GM19035 (cell line): Measurements from ENCODE around the gene UBE4A.
A peak's percentile ranks its signal among the peaks of the same experiment; 100 is the strongest.

ENCODE experiments used
- ATAC-seq: cut with Tn5 transposase; IDR thresholded peaks from one replicate; pipeline ENCODE4 v1.9.1; 2021; ENCODE audit not compliant: unreplicated experiment

Gene UBE4A

DNA sequence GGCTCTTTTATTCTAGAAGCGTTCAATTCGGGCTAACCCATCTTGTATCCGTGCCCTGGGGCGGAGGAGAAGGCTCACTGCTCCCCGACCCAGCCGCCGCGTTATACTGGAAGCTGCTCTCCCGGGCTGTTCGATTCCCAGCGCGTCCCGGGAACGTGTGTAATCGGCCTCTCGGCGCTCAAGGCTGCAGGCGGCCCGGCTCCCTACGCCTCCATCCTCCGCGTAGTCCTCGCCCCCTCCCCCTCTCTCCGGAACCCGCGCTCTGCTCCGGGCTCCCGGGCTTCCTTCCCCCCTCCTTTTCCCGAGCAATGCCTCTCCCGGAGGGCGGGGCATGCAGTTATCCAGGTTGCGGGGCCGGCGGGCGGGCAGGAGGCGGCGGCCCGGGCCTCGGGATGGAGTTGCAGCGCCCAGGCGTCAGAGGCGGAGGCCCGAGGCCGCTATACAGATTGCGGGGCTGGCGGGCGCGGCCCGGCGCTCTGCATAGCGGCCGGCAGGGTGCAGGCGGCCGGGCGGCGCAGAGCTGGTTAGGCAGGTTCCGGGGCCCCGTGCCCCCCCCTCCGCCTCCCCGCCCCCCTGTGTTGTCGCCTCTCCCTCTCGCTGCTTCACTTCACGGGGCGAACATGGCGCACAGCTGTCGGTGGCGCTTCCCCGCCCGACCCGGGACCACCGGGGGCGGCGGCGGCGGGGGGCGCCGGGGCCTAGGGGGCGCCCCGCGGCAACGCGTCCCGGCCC is 76.7 kb downstream of the UBE4A start, which contains the start of gene KMT2A:
KMT2A (plus strand) TSS at position 600 of the 732 bp plus-strand sequence; CDS start at position 621, 21 bp downstream.
- ATAC-seq = peak; percentile 65

DNA sequence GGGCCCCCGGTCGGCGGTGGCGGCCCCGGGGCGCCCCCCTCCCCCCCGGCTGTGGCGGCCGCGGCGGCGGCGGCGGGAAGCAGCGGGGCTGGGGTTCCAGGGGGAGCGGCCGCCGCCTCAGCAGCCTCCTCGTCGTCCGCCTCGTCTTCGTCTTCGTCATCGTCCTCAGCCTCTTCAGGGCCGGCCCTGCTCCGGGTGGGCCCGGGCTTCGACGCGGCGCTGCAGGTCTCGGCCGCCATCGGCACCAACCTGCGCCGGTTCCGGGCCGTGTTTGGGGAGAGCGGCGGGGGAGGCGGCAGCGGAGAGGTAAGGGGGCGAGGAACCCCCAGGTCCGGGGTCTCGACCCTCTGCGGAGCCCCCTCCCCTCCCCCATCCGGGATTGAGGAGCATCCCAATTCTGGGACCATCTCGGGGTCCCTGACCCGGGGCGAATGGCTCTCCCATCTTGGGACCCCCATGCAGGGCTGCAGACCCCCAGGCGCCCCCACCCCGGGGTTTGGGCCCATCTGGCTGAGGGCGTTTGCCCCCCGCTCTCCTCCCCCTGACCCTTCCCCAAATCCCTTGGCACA is 77.3 kb downstream of the UBE4A start:
- peak; percentile 18 for ATAC-seq

DNA sequence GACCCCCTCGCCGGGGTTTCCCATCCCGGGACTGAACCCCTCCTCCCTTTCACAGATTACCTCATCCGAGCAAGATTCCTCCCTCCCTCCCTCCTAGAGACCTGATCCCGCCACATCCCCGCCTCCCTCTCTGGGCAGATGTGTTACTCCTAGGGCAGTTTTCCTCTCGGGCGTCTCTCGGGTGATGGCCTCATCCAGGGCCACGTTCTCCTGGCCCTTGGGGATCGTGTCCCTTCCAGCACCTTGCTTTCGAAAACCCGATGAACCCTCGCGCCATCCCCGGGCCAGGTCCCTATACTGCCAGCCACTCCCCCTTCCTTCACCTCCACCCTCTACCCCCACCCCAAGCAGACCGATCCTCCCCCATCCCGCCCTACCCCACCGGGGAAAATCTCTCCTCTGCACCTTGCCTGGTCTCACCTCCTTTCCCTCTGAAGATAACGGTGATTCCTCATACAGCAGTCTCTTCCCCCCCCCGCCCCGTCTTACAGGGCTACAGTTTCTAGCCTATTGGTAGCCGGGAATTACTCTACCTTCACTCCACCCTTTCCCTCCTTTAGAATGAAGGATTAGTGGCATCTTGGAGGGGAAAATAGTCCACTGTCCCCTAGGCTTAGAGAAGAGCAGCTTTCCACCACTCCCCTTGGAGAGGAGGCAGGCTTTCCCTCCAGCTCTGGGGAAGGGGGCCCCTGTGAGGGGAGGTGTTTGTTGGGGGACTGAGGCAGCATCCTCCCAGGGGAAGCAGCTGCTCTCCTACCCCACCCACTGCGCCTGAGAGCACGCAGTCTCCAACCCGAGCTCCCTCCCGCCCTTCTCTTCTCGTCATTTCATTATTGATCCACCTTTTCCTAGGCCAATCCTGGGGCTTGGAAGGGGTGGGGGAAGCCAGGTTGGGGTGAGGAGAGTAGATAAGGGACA is 78.1 kb downstream of the UBE4A start:
- no peak for ATAC-seq

DNA sequence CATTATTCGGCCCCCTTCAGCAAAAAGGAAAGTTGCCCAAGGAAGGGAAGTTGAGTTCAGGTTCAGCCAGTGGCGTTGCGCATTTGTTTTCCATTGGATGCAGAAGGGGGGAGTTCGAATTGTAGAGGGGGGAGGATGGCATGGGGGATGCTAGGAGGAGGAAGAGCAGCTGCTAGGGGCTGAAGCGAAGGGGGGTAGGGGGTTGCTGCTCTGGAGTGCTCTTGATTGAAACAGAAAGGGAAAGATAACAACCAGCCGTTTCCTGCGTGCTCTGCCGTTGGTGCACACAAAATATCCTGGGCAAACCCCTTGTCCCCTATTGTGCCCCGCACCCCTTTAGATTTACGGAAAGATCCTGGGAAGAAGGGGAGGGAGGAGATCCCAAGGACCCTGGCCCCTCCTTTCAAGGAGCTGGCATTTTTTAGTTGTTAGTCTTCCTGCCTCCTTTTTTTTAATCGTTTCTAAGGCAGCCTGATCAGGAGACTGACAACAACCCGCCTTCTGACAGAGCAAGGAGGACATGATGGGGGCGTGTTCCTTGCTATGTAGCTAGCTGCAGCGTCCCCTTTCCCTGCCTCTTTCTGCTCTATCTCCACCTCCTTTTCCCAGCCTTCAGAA is 79.0 kb downstream of the UBE4A start:
- peak; percentile 21 for ATAC-seq

DNA sequence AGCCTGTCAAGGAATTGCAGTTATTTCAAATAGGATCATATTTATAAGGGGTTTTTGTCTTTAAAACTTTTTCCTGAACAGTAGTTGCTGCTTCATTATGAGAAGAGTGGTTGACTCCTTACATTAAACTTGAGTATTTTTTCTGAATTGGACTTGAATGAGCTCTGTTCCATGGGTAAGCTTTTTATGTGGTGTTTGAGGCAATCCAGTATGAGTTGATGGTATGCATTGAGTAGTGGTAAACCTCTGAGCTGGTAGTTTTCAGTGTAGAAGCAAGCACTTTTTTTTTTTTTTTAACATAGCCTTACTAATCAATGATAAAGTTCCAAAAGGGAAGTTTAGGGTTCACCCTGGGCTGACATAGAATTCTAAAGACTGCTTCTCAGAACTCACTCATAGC is 80.2 kb downstream of the UBE4A start:
- ATAC-seq = no peak

DNA sequence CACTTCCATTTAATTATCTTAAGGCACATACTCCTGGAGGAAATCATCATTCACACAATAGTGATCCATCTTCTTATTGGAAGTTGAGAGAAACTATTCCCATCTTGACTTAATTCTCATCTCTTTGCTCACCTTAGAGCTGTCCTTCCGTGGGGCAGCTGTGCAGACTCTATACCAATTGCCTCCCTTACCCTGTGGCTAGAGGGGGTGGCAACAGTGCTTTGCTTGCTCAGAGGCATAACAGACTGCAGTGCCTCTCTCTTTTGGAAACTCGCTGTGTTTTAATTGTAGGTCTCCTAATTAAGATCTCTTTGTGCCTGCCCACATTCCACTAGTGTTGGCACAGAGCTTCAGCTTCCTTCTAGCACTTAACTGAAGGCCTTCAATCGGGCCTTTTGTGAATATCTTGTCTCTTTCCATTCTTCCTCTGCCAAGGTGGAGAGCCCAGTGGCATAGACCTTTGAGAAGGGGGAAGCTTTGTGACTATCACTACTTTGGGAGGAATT is 82.4 kb downstream of the UBE4A start:
- ATAC-seq = no peak

DNA sequence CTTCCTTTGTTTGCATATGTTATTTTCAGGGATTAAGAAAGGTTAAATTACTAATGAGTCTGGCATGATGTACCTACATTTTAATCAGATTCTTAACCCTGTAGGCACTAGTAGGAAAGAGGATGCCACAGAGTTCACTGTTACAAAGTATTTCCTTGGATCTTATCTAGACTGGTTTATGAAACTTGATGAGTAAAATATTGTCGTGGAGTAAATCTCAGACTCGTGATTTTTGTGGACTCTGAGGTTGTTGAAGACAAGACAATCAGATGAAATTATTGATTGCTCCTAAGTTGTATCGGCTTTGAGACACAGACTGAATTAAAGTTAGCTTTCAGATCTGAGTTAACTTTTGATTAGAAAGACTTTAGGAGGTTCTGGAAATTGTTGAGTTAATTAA is 82.9 kb downstream of the UBE4A start:
- ATAC-seq = no peak

DNA sequence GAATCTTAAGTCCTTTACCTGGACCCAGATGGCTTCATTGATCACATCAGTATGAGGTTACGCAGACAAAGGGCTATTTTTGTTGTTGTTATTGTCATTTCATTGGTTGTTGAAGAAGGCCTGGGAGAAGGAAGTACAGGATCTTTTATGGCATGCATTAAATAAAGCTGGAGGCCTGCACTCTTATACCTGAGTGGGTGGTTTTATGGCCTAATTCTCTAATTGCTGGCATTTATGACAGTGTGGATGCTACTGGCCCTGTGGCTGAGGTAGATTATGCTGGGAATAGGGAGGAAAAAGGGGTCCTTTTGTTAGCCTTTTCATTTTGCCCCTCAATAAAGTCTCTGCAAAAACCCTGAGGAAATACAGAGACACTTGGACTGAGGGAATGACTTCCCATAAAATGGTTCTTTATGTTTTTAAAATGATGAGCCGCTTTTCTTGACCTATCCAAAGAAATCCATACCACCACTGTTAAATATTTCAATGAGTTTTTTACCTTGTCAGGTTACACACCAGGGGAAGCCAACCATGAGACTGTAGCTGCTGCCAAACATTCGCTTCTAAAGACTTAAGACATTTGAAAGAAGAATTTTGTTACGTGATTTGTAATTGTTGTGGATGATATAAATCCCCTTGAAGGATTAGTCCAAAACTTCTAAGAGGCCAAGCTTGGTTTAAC is 83.6 kb downstream of the UBE4A start:
- no peak for ATAC-seq

DNA sequence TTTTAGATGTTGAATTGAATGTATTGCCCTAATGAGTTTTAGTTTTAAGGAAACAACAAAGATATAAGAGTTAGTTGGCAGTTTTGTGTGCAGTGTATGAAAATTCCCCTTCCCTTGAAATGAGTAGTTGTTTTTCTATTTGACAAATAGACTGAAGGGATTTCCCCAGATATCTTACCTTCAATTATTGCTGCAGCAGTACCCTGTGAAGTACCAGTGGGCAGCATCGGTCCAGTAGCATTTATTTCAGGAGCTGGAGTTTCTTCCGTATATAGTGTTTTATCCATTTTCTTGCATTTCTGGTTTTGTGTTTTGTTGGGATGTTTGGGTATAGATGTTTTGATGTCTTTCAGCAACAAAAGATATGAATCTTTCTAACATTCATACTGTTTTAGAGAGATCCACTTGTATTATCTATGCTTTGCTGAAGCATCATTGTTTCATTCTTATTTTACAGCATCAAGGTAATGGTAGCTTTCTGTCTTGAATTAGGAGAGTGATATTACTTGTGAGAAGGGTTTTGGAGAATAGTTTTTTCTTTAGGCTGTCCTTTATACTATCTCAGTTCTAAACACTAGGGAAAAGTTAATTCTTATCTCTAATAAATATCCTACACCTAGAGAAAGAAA is 84.3 kb downstream of the UBE4A start:
- peak; percentile 44 for ATAC-seq

DNA sequence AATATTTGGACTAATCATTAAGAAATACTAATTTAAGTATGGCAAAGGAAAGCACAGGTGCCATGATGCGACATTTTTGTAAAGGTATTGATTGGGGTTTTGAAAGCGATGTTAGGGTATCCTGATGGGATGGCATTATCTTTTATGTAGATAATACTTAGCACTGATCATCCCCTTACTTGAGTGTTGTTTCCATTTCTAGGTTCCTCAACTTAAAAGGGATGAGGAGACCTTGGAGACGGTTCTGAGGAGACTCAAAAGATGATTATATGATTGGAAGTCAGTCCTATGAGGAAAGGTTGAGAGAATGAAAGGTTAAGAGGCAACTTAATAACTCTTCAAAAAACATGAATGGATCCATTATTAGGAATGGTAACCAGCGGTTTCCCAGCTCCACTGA is 88.0 kb downstream of the UBE4A start:
- ATAC-seq = no peak

DNA sequence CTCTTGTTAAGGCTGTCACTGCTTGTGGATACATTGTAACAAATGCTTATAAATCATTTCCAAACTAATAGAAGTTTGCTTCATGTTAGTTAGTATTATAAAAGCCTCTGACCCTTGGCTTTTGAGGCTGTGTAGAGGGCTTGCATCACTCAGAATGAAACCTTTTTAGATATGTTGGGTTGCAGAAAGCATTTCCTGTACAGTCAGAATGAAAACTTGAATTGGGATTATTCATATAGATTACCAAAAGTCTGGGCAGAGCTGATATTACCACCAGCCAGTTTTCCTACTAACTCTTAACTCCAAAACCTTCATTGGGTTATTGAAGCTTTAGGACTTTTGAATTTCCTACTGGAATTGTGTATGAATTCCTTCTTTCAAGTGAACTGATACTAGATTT is 88.9 kb downstream of the UBE4A start:
- ATAC-seq = peak; percentile 84
